GM12878 (cell line): ENCODE measurements around the gene CCDC54.

Source experiments
- EED ChIP-seq: sonication (generic); IDR thresholded peaks from 2 replicates; pipeline ENCODE4 v1.6.1; 2016; ENCODE audit warnings: antibody characterized with exemption, low read depth
- YBX1 ChIP-seq: fragments of 450-650 bp; IDR thresholded peaks from 2 replicates; pipeline ENCODE4 v1.6.1; 2016; ENCODE audit warnings: antibody characterized with exemption

GRCh38 chr3:107421881-107422280 lies 44.6 kb downstream of the CCDC54 start:
- TF ChIP-seq YBX1 = no peak
- no peak for TF ChIP-seq EED
